ENCODE results near the gene PFKP. TPM values are rescaled to one million over a fixed set of nuclear protein-coding genes. Genes with fewer than 3 reads are reported as not detected.

The PFKP gene
- total RNA-seq, 3 donors from 2014 or later, result 76.1 to 117 (median 100) TPM

DNA sequence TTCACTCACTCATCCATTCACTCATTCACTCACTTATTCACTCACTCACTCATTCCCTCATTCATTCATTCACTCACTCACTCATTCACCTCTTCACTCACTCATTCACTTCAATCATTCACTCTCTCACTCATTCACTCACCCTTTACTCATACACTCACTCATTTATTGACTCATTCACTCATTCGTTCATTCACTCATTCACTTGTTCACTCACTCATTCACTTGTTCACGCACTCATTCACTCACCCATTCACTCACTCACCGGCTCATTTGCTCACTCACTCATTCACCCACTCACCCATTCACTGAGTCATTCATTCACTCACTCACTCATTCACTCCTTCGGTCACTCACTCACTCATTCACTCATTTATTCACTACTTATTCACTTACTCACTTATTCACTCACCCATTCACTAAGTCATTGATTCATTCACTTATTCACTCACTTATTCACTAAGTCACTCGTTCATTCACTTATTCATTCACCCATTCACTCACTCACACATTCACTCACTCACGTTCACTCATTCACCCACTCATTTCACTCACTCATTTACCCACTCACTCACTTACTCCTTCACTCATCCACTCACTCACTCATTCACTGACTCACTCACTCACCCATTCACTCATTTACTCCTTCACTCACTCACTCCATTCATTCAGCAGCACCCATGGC is 4.7 kb upstream of the PFKP start:
- Histone ChIP-seq H3K4me3 (no peak overlapping the region), H3K9me3 (no peaks in the 10 kb centered on the region), H3K4me1 (ENCODE audit: low read depth) (no peaks in the 10 kb centered on the region), H3K36me3 (ENCODE audit: low read depth) (no peaks in the 10 kb centered on the region)
- intact Hi-C loops (cut with DNase I, micrococcal nuclease), result no loop called here
- ATAC-seq (no peak), DNase-seq (no peak)
- TF ChIP-seq, protein P1, sequence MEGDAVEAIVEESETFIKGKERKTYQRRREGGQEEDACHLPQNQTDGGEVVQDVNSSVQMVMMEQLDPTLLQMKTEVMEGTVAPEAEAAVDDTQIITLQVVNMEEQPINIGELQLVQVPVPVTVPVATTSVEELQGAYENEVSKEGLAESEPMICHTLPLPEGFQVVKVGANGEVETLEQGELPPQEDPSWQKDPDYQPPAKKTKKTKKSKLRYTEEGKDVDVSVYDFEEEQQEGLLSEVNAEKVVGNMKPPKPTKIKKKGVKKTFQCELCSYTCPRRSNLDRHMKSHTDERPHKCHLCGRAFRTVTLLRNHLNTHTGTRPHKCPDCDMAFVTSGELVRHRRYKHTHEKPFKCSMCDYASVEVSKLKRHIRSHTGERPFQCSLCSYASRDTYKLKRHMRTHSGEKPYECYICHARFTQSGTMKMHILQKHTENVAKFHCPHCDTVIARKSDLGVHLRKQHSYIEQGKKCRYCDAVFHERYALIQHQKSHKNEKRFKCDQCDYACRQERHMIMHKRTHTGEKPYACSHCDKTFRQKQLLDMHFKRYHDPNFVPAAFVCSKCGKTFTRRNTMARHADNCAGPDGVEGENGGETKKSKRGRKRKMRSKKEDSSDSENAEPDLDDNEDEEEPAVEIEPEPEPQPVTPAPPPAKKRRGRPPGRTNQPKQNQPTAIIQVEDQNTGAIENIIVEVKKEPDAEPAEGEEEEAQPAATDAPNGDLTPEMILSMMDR (IDR thresholded peaks at IDR 0.05), result no peak

DNA sequence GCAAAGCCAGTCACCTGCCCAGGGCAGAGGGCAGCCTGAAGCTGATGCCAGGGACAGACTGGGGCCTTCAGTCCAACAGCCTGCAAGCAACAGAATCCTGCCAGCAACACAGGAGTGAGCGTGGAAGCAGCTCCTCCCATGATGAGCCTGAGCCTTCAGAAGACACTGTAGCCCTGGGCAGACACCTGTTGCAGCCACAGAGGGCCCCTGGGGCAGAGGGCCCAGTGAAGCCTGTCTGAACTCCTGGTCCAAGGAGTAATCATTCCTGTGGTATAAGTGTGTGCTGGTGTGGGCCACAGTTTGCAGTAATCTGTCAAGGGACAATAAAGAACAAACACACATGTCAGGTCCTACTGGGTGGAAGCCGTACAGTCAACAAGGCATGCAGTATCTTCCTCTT is 2.9 kb upstream of the PFKP start:
- intact Hi-C loops (cut with DNase I, micrococcal nuclease), result no loop called here
- Histone ChIP-seq H3K4me1 (ENCODE audit: low read depth) (no peaks in the 10 kb centered on the region), H3K36me3 (ENCODE audit: low read depth) (no peaks in the 10 kb centered on the region), H3K9me3 (no peaks in the 10 kb centered on the region), H3K4me3 (no peak overlapping the region)
- DNase-seq (no peak), ATAC-seq (no peak)
- TF ChIP-seq, protein P1 (IDR thresholded peaks at IDR 0.05), result no peak

DNA sequence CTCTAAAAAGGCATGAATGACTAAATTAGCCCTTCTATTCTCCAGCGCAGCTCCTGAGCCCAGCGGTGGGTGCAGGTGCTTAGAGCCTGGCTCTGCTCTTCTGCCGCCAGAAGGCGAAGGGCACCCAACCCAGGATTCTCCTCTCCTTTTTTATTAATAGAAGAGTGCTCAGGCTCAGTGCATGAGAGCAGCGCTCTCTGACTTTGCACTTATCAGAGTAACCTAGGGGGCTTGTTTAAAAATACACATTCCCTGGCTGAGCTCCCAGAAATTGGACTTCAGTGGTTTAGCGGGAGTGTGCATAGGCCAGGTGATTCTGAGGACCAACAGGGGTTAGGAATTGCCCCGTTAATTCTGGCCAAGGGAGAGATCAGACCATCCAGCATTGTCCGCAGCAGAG is 1.7 kb upstream of the PFKP start:
- TF ChIP-seq, protein P1 (IDR thresholded peaks at IDR 0.05), result no peak
- Histone ChIP-seq H3K4me1 (ENCODE audit: low read depth) (no peaks in the 10 kb centered on the region), H3K36me3 (ENCODE audit: low read depth) (no peaks in the 10 kb centered on the region), H3K9me3 (no peaks in the 10 kb centered on the region), H3K4me3 (no peak overlapping the region)
- intact Hi-C loops (cut with DNase I, micrococcal nuclease), result no loop called here
- DNase-seq (no peak), ATAC-seq (no peak)

DNA sequence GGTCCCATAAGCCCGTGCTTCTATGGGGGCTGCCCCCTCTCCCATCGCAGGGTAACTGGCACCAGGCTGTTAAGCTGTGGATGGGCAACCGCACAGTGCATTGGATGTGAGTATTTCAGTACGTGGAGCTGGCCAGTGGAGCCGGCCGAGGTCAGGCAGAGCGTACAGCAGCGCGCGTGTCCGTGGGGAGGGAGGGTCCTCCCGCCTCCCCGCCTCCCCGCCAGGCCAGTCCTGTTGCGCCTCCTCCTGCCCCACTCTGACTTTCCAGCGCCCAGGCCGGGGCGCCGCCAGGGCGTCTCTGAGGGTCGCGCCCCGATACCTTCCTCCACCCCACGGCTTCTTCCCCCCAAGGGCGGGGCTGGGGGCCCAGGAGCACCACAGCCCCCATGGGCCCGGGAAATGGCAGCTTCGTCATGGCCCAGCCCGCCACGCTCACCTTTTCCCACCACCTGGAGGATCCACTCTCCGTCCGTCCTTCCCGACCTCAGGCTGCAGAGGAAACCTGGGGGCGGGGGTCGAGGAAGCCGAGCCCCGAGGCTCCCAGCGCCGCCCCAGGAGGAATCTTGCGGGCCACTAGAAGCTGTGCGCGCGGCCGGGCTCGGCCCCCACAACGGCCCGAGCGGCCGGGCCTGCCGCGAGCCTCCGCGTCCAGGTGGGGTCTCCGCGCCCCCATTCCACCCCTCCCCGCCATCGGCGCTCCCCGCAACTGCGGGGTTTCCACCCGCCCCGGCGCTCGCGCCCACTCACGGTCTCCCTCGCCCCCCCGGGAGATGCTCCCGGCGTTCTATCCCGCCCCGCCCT is 831 bp upstream of the PFKP start:
- Histone ChIP-seq H3K36me3 (ENCODE audit: low read depth) (no peaks in the 10 kb centered on the region), H3K4me1 (ENCODE audit: low read depth) (no peaks in the 10 kb centered on the region), H3K9me3 (no peaks in the 10 kb centered on the region), H3K4me3 (no peak overlapping the region)
- intact Hi-C loops (cut with DNase I, micrococcal nuclease), result no loop called here
- DNase-seq (peak in 1 of 3 donors; percentile 41), ATAC-seq (no peak)
- TF ChIP-seq, protein P1 (IDR thresholded peaks at IDR 0.05), result no peak

DNA sequence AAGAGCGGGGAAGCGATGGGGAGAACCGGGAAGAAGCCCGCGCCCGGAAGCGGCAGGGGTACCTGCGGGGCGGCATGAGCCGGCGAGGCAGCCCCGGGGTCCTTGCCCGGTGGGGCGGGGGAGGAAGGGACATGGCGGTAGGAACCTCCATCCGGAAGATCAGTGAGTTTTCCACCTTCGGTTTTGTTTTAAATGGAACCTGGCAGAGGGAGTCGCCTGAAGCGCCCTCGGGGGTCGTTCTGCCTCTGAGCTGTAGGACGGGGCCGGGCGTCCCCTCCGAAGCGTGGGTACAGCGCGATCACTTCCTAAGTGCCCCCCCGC is 471 bp downstream of the PFKP start:
- DNase-seq, result peak in 1 of 3 donors; percentile 63
- TF ChIP-seq, protein P1 (IDR thresholded peaks at IDR 0.05), result no peak
- H3K9me3 ChIP-seq, result no peaks in the 10 kb centered on the region
- H3K4me1 ChIP-seq (ENCODE audit: low read depth), result no peaks in the 10 kb centered on the region
- H3K4me3 ChIP-seq, result peak overlapping the region; percentile 41
- peak; percentile 11 for ATAC-seq
- intact Hi-C loops (cut with DNase I, micrococcal nuclease), result no loop called here
- H3K36me3 ChIP-seq (ENCODE audit: low read depth), result no peaks in the 10 kb centered on the region
